K562 treated with DMSO at 1 percent for 24 hours (cell line): ENCODE measurements around the gene RAD17. TPM values are rescaled to one million over a fixed set of nuclear protein-coding genes. Genes with fewer than 3 reads are reported as not detected.

Experiments used
- total RNA-seq: library from RNA; unstranded; fragments of 300-600 nt; gene quantifications from 2 replicates; pipeline ENCODE4 v1.2.3, GENCODE V29; 2022; ENCODE audit warnings: low read depth; ENCODE audit not compliant: insufficient read depth

The RAD17 gene, protein sequence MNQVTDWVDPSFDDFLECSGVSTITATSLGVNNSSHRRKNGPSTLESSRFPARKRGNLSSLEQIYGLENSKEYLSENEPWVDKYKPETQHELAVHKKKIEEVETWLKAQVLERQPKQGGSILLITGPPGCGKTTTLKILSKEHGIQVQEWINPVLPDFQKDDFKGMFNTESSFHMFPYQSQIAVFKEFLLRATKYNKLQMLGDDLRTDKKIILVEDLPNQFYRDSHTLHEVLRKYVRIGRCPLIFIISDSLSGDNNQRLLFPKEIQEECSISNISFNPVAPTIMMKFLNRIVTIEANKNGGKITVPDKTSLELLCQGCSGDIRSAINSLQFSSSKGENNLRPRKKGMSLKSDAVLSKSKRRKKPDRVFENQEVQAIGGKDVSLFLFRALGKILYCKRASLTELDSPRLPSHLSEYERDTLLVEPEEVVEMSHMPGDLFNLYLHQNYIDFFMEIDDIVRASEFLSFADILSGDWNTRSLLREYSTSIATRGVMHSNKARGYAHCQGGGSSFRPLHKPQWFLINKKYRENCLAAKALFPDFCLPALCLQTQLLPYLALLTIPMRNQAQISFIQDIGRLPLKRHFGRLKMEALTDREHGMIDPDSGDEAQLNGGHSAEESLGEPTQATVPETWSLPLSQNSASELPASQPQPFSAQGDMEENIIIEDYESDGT
- total RNA-seq: 15.0 and 15.6 TPM in 2 replicates

DNA sequence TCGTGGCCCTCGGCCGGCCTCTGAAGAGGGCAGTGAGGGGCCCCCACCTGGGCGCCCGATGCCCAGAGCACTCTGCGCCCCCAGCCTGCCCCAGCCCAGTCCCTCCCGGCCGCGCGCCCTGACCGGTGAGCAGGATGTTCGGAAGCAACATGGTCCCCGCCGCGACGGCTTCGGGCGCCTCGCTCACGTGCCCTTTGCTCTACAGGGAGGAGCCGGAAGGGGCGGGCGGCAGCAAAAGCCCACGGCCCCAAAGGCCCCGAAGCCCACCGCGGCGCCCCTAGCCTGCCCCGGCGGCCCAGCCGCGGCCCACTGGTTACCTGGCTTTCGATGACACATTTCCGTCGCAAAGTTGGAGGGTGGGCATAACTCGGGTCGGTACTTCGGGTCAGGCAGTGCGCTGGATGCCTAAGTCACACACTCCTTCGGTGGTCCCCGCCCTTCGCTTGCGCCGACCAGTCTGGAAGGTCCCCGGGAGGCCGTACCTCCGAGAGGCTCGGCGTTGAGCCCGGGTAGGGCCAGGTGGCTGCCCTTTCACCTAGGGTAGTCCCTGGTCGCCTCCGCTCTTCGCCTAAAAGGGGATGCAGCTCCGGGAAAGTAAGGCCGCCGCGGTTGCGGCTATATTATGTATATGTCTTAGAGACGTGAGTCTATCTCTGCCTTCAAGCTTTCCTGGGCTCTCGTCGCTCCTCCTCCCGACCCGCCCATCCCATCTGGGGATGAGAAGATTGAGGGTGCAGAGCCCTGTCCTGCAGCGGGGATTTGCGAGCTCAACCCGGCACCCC, at the start of gene RAD17, which contains the start of the genes AK6 and TAF9:
RAD17 (plus strand) TSS at position 479 of the 782 bp plus-strand sequence. CDS start 2,391 bp downstream, outside the sequence.
AK6 (minus strand) TSS at position 181 of the 782 bp plus-strand sequence; CDS start at position 151, 30 bp downstream.
TAF9 (minus strand) TSS at position 181 of the 782 bp plus-strand sequence. CDS start 3,783 bp downstream, outside the sequence.

DNA sequence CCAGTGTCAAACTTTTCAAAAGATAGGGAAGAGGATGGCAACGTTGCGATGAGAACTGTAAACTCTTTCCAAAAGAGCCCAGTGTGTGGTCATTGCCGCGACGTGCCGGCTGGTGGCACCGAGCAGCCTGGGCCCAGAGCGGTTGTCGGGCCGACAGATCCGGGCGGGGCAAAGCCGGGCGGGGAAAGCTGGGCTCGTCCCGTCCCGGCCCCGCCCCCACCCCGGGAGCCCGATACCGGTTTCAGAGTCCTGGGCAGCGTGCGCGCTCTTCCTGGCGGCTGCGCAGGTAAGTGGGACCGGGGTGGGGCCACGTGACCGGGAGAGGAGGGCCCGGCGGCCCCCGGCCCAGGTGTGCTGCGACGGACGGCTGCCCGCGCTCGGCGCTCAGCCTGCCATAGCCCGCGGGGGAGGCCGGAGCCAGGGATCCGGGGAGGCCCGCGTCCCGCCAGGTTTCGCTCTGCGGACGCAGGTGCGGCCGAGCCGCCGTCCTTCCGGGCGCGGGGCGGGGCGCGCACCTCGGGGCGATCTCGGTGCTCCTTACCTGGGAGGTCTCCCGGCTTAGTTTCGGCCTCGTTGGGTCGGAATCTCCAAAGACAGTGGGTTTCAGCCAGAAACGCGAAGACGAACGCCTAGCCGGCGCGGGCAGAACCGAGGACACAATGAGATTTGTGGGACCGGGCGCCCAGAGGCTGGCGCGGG, 45.4 kb downstream of the RAD17 start, which contains the start of gene MARVELD2:
MARVELD2 (plus strand) TSS at position 232 of the 699 bp plus-strand sequence. CDS start 4,270 bp downstream, outside the sequence.

Other genes with a start within 250 kb of the RAD17 start
- 128 and 161 TPM in 2 replicates for gene CCNB1, start 202.7 kb upstream of the RAD17 start, total RNA-seq
- 70.6 and 72.5 TPM in 2 replicates for gene CENPH, start 180.2 kb upstream of the RAD17 start, total RNA-seq
- 22.8 and 31.3 TPM in 2 replicates for gene CDK7, start 134.9 kb upstream of the RAD17 start, total RNA-seq
- gene CCDC125, start 37.0 kb upstream of the RAD17 start, total RNA-seq: 4.4 and 4.9 TPM in 2 replicates
- 25.5 and 30.9 TPM in 2 replicates for gene AK6, start 298 bp upstream of the RAD17 start, total RNA-seq
- gene TAF9, start 298 bp upstream of the RAD17 start, total RNA-seq: 77.3 and 85.9 TPM in 2 replicates
- 0.08 TPM in 1 of 2 replicates, not detected in the other for gene MARVELD2, start 45.3 kb downstream of the RAD17 start, total RNA-seq
- gene OCLN, start 123.0 kb downstream of the RAD17 start, total RNA-seq: not detected in 2 replicates
- gene GTF2H2C, start 190.4 kb downstream of the RAD17 start, total RNA-seq: 21.8 and 23.0 TPM in 2 replicates